CD4-positive, alpha-beta T cell treated with Interleukin-6 for 4 hours (primary cell): Measurements from ENCODE around the gene ARHGAP27.
A peak's percentile ranks its signal among the peaks of the same experiment; 100 is the strongest.

ENCODE experiments used
- DNase-seq: peaks from one replicate; pipeline ENCODE4 v3.0.0-alpha.2; 2020; ENCODE audit warnings: mixed read lengths

ARHGAP27 gene

DNA sequence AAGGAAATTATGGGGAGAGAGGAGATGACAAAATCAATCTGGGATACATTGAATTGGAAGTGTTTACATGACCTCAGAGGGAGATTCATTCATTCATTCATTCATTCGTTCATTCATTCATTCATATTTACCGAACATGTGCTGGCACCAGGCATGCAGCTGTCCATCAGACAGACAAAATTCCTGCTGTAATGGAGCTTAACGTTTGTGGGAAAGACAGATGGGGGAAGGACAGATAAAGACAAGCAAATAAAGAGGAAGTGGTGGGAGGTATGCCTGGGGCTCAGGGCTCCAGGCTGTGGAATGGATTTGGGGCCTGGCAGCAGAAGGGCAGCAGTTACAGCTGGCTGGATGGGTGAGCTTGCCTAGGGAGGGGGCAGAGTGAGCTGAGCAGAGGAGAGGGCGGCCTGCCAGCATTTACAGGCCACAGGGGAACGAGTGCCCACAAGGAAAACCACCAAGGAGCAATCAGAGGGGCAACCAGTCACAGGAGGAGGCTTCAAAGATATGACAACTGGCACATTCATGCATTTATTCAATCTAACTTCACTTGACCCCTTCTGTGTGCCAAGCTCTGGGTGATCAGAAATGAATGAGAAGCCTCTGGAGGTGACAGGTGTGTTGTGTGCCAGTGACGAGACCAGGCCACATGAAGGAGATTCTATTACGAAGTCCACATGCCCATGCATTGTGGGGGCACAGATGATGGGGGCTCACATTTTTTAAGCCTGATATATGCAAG is 48.5 kb downstream of the ARHGAP27 start:
- no peak for DNase-seq

- DNase-seq: no peak
Measured at GRCh38 chr17:45383003-45383402, 49.7 kb downstream of the ARHGAP27 start.

DNA sequence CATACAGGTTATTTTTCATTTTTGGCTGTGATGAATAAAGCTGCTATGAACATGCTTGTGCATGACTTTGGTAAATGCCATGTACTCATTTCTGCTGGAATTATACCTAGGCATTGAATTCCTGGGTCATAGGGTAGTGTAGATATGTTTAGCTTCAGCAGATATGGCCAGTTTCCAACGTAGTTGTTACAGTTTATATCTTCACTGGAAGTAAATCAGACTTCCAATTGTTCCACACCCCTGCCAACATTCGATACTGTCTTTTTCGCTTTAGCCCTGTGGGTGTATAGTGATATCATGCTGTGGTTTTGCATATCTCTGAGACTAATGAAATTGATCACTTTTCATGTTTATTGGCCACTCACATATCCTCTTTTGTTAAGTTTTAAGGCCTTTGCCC is 50.4 kb downstream of the ARHGAP27 start:
- DNase-seq: no peak

DNA sequence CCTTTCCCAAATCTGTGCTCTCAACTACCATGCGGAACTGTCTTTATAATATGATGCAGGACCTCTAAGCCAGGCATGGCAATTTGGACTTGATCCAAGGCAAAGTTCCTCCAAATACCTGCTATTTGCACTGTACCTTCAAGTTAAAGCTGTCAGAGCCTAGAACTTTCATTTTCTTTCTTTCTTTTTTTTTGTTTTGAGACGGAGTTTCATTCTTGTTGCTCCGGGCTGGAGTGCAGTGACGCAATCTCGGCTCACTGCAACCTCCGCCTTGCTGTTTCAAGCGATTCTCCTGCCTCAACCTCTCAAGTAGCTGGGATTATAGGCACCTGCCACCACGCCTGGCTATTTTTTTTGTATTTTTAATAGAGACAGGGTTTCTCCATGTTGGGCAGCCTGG is 51.7 kb downstream of the ARHGAP27 start:
- no peak for DNase-seq

GRCh38 chr17:45380046-45380765 is 52.5 kb downstream of the ARHGAP27 start:
- no peak for DNase-seq

- no peak for DNase-seq
Measured at GRCh38 chr17:45377401-45377800, 55.3 kb downstream of the ARHGAP27 start.

DNA sequence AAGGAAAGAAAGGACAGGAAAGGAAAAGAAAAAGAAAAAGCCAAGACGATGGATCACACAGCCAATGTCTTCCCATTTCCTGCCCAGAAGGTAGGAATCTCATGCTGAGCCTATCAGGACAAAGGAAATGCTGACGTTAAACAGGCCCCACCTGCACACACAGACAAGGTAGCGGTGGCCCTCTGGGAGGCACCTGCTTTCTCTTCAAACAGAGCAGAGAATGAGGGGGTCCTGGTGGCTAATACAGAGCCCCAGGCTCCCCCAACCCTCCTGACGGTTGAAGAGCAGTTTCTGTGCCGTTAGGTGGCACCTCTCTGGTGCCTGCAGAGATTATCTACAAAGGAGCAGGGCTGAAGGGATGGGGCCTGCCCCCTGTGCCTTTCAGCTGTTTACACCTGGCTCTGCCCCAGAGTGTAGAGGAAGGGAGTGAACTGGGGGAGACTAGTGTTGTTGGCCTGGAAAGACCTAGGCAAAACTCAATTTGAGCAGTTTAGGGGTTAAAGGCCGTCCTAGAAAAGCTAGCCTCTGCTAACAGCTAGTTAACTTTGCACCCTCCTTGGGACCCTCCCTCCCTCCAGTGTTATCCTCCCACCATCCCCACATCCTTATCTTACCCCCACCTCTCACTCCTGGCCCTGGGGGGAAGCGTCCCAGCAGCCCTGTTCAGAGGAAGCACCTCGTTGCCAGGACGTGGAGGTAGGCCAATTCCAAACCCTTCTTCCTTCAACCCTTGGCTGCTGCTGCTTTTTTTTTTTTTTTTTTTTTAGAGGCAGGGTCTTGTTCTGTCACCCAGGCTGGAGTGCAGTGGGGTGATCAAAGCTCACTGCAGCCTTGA is 56.3 kb downstream of the ARHGAP27 start:
- no peak for DNase-seq

DNA sequence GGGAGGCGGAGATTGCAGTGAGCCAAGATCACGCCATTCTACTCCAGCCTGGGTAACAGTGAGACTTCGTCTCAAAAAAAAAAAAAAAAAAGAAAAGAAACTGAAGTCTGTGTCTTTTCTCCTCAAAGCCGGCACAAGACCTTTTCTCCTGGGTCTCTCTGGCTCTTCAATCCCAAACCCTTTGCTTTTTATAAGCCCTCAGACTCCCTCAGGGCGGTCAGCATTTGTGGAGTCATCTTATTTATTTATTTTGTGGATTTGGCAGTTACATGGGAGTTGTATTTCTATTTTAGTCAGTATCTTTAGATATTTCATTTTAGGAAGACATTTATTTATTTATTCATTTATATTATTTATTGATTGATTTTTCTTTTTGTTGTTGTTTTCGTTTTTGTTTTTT is 58.2 kb downstream of the ARHGAP27 start:
- DNase-seq: no peak

DNA sequence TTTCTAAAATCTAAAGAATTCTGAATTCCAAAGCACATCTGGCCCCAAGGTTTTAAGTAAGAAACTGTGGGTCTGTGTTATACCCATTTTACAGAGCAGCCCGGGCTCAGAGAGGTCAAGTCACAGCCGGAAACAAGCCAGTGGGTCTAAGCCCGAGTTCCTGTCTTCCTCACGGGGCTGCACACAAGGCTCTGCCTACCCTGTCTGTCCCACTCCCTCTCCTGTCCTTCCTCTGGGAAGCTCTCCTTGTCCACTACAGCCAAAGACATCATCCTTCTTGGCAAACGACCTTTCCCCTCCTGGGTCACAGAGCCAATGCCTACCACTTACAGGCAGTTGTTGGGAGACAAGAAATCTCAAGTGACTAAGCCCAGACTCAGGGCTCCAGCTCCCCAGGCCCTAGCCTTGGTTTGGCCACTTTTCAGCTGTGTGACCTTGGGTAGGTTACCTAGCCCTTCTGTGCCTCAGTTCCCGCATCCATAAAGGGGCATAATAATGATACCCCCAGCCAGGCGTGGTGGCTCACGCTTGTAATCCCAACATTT is 60.3 kb downstream of the ARHGAP27 start:
- no peak for DNase-seq

- DNase-seq: peak; percentile 49
Measured at GRCh38 chr17:45371414-45372324, 61.0 kb downstream of the ARHGAP27 start.

DNA sequence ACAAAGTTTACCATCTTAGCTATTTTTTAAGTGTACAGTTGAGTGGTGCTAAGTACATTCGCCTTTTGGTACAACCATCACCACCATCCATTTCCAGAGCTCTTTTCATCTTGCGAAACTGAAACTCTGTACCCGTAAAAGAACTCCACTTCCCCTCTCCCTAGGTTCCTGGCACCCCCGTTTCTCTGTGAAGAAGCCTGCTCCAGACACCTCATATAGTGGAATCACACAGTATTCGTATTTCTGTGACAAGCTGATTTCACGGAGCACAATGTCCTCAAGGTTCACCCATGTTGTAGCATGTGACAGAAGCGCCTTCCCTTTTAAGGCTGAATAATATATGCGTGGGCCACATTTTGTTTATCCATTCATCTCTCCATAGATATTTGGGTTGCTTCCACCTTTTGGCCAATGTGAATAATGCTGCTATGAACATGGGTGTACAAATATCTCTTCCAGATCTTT is 61.7 kb downstream of the ARHGAP27 start:
- DNase-seq: no peak

GRCh38 chr17:45369421-45369820 is 63.2 kb downstream of the ARHGAP27 start:
- DNase-seq: no peak

DNA sequence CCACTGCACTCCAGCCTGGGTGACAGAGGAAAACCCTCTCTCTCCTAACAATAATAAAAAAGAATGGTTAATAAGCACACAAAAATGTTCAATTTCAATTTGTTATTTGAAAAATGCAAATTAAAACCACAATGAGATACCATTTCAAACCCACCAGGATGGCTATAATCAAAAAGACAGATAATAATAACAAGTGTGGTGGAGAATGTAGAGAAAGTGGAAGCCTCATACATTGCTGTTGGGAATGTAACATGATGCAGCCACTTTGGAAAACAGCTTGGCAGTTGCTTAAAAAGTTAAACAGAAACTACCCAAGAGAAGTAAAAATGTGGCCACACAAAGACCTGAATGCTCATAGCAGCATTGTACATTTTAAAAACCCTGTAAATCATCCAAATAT is 64.0 kb downstream of the ARHGAP27 start:
- DNase-seq: no peak

- DNase-seq: no peak
Measured at GRCh38 chr17:45367216-45367615, 65.5 kb downstream of the ARHGAP27 start.

DNA sequence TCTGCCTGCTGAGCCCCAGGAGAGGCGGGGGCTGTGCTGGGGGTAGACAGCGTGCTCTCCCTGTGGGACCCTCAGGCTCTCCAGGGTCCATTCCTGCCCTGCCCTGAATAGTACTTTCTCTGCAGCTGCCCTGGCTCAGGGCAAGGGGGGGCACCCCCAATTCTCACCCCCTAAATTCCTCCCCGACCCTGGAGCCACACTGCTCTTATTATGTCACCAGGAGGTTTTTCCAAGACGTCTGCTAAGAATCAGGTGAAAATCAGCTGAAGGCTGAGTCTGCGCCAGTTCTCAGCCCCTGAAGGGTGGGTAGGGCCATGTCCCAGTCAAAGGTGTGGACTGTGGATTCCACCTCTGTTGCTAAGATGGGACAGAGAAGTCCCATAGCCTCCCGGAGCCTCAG is 66.0 kb downstream of the ARHGAP27 start:
- no peak for DNase-seq

- no peak for DNase-seq
Measured at GRCh38 chr17:45366049-45366448, 66.6 kb downstream of the ARHGAP27 start.

DNA sequence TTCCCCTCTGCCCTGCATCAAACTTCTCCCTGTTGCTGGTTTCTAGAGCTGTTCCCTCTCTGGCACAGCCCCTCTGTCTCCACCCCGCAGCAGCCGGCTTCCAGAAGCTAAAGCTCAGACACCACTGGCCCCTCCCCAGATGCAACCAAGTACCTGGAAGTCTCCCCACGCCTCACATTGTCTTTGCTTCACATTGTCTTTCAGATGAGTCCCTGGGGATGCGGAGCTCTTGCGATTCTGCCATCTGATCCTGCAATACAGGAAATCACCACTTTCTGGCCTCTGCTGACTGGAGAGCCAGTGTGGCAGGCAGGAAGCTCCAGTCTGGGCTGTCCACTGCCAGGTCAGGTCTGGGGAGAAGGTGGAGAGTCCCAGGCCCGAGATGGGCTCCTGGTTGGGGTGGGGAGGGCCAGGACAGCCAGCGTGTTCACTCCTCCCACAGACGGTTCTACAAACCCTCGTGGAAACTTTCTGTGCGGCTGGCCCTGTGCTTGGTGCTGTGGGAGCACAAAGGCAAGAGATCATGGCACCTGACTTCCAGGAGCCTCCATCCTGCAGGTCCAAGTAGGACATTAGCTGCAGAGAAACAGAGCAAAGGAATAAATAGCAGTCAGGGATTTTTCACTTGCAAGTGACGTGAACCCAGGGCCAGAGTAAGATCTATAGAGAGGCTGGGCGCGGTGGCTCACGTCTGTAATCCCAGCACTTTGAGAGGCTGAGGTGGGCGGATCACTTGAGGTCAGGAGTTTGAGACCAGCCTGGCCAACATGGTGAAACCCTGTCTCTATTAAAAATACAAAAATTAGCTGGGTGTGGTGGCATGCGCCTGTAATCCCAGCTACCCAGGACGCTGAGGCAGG is 67.9 kb downstream of the ARHGAP27 start:
- DNase-seq: no peak

DNA sequence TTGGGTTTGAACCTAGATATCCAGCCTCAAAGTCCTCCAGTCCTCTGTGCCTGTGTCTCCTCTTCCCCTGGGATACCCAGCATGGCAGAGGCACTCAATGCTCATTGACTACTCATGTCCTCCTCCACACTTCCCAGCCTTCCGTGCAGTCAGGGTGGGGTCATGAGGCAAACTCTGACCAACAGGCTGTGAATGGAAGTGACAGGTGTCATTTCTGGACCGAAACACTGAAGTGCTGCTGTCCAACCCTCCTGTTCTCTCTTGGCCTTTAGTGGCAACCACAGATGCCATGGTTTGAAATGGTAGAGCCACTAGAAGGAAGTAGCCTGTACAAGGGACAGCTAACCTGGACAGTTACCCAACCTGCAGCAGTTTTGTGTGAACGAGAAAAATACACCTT is 69.2 kb downstream of the ARHGAP27 start:
- no peak for DNase-seq

GRCh38 chr17:45361976-45362375 is 70.7 kb downstream of the ARHGAP27 start:
- no peak for DNase-seq

GRCh38 chr17:45361451-45361850 is 71.2 kb downstream of the ARHGAP27 start:
- DNase-seq: no peak

DNA sequence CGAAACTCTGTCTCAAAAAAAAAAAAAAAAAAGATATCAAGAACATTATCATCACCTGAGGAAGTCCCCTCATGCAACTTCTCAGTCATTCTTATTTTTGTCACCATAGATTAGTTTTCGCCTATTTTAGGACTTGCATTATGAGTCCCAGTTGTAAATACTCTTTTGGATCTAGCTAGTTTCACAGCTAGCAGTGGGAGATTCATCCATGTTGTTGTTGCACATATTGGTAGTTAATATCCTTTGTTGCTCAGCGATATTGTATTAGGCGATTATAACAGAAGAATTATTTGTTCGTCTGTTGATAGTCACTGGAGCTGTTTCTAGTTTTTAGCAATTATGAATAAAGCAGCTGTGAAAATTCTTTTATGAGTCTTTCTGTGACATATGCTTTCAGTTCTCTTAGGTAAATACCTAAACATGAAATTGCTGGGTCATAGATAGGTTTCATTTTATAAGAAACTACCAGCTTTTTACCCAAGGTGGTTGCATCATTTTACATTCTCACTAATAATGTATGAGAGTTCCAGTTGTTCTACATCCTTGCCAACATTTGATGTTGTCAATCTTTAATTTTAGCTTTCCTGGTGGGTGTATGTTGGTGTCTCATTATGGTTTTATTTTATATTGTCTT is 75.2 kb downstream of the ARHGAP27 start:
- DNase-seq: no peak
